ENCODE results near the gene RAB22A.

Gene RAB22A

DNA sequence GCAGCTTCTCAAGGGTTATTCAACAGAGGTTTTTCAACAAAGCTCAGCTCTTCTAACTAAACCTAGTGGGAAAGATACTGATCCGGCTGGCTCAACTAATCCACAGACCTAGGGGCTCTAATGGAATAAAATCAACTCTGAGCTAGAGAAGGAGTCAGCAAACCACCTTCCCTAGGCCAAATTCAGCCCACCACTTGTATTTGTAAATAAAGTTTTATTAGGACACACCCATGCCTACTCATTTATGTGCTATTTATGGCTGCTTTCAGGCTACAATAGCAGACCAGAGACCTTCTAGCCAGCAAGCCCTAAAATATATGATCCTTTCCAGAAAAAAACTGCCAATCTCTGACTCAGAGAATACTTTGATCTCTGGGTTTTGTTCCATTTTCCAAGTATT, 6.0 kb upstream of the RAB22A start:
- no peak for DNase-seq (ENCODE audit: low spot score)

DNA sequence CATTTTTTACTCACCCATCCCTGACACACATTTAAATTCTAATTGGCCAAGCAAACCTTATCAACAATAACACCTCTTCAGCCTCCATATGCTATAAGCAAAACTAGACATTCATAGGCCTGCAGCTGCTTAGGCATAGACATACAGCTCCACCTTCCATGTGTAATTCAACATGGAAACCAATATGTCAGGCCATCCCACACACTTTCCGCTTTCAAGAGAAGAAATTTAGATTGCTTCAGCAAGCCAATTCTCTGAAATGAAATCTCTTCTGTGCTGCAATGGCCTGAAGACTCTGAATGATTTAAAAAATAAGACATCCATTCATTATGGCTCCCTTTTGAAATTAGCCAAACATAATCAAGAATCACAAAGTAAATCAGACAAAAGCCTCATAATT, 4.5 kb upstream of the RAB22A start:
- DNase-seq (ENCODE audit: low spot score), result no peak

DNA sequence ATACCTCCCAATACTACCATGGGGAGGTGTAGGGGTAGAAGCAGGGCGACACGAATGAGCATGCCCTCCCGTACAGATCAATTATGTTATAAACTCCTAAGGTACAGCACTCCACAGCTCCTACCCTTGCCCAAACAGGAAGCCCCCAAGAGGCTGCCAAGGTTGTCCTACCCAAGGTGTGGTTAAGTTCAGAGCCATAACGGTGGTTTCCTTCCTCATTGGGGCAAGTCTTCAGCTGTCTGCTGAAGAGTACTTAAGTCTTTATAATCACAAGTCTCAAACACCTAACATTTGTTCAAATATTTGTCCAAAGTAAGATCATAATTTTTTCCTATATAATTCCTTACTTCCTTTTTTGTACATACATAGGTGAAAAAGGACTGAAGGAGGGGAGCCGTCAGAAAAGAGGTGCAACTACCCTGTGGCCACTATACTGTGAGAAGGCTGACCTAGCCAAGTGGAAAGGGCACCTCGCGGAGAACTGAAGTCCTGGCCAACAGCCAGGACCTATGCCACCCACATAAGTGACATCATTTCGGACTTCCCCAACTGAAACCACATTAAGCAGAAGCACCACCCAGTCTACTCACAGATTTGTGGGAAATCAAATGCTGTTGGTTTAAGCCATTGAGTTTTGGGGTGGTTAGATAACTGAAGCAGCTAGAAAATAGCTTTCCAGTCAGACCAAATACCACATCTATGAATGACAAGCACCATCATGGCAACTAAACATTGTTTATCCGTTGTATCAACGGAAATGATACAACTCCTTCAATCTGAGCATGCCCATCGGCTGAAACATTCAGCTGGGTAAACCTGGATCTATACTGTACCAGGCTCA, 2.9 kb upstream of the RAB22A start:
- DNase-seq (ENCODE audit: low spot score), result no peak

DNA sequence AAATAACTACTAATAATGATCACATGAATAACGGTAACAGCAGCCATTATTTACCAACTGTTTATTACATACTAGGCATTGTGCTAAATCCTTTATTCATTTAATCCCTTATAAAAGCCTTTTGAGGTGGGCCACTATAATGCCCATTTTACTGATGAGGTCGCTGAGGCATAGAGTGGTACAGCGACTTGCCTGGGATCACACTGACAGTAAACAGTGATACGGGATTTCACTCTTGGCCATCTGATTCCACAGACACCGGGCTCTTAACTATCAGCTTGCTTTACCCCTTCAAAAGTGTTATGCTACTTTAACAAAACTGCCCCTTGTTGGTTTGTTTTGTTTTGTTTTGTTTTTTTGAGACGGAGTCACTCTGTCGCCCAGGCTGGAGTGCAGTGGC, 2.2 kb upstream of the RAB22A start:
- no peak for DNase-seq (ENCODE audit: low spot score)

DNA sequence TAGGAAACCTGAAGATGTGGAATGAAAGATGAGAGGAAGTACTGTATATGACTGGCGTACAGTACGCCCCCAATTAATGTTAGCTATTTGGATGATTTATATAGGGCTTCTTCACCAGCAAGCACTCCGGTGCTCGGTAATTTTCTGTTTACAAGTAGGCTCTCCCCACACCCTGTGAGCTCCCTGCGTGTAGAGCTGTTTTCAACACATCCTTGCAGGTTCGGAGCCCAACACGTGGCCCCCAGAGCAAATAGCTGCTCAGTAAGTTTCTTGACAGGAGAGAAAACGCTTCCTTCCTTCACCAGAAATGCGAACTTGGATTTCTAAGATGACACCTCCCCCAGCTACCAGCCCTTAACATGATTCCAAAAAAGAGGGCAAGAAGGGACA, 1.2 kb upstream of the RAB22A start:
- DNase-seq (ENCODE audit: low spot score), result no peak

DNA sequence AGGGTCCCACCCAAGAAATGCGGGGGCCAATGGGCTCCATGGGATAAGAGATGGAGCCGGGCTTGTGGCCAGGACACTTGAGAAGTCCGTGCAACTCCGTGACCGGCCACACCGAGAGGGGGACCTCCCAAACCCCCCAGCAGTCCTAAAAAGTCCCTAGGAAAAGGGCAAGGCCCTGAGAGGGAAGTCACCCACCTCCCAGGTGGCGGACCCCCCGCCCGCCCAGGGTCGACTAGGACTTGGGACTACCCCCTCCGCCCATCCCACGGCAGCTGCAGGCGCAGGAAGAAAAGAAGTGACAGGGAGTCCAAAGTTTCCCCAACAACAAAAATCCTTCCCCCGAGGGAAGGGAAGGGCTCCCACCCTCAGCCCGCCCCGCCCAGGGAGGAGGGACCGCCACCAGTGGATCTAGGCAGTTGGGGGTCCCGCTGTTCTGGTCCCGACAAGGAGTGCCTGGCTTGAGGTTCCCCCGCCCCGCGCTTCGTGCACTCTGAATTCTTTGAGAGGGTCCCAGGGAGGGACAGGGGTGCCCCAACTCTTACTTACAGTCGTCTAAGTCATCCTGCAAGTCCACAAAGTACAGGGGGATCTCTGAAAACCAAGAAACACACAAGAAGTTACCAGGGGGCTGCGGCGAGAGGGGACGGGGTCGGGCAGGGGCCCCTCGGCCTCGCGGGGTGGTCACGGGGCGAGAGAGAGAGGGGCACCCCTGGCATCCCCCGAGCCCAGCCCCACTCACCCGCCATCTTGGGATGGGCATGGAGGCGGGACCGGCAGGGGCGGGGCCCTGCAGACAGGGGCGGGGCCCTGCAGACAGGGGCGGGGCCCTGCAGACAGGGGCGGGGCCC, 611 bp upstream of the RAB22A start:
- peak; percentile 85 for DNase-seq (ENCODE audit: low spot score)

DNA sequence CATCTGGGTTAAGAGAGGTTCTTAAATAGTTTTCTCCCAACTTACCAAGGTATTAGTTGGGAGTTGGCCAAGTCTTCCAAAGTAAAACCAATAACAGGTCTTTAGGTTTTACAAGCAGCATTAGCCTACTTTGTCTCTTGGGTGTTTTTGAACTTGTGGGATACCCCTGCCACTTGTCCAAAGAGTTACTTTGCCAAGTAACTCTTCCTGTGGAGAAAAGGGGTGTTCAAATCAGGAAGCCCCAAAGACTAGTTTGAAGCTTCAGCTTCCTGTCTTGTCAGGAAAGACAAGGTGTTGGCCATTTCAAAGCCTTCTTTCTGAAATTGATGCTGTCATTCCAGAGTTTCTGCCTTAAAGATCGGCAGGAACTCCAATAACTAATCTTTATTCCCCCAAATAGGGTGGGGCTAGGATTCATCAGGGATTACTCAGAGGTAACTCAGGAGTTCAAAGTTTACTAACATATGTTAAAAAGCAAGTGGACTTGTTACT, 822 bp downstream of the RAB22A start:
- DNase-seq (ENCODE audit: low spot score), result no peak

DNA sequence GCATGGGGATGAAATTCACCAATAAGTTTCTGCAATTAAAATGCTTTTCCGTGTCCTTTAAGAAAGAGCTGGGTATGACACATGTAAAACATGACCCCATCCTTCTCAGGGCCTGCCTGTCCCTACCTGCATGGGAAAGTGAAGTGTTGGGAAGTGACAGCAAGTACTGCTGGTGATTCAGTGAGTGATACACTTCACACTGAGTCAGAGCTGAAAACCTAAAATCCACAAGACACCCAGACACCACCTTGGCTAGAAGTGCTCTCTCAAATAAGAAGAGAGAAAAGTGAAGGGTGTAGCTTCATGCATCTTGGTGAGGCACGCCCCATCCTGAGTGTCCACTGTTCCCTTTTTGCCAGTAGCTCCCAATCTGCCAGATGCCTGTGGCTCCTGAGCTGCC, 3.3 kb downstream of the RAB22A start:
- no peak for DNase-seq (ENCODE audit: low spot score)

DNA sequence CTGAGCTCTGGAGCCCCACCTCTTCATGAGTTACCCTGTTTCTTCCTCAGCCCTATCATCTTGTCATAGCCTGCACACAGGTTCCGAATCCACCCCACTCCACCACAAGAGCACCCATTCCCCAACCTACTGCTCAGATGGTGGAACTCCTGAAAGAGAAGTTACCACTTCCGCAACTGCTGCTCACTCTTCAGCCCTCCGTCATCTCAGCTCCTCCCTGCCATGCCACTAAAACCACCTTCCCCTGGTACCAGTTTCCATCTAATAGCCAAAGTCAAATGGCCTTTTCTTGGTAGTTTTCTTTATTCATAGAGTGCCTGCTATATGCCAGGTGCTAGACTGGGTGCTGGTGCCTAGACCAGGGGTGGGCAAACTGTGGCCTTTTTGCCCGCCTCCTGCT, 3.9 kb downstream of the RAB22A start:
- DNase-seq (ENCODE audit: low spot score), result no peak

DNA sequence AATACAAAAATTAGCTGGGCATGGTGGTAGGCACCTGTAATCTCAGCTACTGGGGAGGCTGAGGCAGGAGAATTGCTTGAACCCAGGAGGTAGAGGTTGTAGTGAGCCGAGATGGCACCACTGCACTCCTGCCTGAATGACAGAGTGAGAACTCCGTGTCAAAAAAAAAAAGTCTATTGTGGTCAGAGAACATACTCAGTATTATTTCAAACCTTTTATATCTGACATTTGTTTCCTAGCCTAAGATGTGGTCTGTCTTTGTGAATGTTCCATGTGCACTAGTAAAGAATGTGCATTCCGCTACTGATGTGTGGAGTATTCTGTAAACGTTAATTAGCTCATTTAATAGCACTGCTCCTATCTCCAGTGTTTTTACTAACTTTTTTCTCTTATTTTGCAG, 11.7 kb downstream of the RAB22A start:
- DNase-seq (ENCODE audit: low spot score), result no peak

DNA sequence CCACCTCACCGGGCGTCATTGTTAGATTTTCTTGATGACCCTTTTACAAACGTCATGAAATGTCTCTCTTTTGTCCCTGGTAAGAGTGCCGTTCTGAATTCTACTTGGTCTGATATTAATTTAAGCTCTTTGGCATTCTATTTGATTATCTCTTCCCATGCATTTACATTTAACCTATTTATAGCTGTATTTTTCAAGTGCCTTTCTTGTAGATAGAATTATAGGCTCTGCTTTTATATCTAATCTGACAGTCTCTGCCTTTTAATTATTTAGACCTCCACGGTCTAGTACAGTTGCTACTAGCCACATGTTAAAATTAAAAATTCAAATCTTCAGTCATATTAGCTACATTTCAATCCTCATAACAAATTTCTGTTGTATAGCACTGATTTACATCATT, 12.6 kb downstream of the RAB22A start:
- no peak for DNase-seq (ENCODE audit: low spot score)

DNA sequence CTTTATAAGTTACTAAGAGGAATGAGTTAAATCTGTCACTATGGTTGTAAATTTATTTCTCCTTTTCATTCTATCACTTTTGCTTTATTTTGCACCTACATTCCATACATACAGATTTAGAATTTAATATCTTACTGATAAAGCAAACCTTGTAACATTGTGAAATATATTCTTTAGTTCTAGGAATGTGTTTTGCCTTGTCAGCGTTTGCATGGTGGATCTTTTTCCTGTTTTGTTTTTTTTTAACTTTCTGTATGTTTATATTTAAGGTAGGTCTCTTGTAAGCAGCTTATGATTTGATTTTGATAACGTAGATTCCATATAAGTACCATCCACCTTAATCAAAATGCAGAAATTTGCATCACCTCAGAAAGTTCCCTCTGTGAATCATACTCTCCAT, 16.4 kb downstream of the RAB22A start:
- no peak for DNase-seq (ENCODE audit: low spot score)

DNA sequence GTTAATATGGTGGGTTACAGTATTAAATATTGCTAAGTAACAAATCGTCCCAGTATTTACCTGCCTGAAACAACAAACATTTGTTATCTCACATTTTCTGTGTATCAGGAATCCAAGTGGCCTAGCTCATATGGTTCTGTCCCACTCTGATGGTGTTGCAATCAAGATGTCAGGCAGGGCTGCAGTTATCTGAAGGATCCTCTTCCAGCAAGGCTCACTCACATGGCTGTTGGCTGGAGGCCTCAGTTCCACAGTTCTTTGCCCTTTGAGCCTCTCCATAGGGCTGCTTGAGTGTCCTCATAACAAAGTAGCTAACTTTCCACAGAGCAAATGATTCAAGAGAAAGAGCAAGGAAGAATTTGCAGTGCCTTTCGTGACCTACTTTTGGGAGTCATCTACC, 17.7 kb downstream of the RAB22A start:
- DNase-seq (ENCODE audit: low spot score), result no peak

DNA sequence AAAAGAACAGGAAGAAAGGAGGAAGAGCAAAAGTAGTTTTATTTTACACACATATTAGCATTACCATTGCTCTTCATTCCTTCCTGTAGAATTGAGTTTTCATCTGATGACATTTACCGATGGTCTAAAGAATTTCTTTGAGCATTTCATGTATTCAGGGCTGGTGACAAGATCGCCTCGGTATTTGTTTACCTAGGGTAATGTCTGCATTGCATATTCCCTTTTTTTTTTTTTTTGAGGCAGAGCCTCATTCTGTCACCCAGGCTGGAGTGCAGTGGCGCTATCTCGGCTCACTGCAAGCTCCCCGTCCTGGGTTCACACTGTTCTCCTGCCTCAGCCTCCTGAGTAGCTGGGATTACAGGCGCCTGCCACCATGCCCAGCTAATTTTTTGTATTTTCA, 19.3 kb downstream of the RAB22A start:
- DNase-seq (ENCODE audit: low spot score), result no peak

DNA sequence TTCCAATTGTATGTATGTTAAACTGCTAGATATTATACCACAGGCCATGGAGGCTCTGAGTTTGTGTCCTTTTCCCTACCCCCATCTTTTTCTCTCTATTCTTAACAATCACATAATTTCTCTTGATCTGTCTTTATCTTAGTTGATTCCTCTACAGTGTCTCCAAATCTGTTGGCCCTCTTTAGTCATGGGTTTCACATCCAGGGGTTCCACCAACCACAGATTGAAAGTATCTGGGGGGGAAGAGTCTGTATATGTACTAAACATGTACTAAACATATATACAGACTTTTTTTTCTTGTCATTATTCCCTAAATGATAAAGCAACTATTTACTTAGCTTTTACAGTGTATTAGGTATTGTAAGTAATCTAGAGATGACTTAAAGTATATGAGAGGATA, 20.2 kb downstream of the RAB22A start:
- no peak for DNase-seq (ENCODE audit: low spot score)

DNA sequence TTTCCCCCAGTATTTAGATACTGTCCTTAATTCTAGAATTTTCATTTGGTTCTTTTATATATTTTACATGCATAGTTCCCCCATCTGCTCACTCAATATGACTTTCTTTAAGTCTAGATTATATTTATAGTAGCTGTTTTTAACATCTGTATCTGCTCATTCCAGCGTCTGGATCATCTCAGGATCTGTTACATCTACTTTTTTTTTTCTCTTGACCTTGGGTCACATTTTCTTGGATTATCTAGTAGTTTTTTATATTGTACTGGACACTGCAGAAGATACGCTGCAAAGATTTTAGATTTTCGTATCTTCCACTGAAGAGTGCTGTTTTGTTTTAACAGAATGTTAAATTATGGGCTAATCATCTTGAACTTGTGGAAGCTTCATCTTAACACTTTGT, 20.7 kb downstream of the RAB22A start:
- no peak for DNase-seq (ENCODE audit: low spot score)

DNA sequence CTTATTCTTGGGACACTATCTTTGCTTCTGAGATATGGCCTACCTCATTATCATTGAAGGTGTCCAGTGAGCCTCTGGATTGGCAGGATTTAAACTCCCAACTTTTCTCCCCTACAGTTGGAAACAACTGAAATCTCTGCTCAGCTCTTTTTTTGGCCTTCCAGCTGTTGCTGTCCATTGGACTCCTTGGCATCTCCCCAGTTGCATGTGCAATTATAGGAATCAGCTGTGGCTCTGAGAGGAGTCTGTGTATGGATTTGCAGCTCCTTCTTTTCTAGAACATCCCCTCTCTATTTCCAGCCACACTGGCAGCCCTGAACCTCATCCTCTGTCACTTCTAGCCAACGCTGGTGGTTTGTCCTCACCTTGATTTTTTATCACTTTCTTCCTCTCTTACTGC, 21.2 kb downstream of the RAB22A start:
- no peak for DNase-seq (ENCODE audit: low spot score)

DNA sequence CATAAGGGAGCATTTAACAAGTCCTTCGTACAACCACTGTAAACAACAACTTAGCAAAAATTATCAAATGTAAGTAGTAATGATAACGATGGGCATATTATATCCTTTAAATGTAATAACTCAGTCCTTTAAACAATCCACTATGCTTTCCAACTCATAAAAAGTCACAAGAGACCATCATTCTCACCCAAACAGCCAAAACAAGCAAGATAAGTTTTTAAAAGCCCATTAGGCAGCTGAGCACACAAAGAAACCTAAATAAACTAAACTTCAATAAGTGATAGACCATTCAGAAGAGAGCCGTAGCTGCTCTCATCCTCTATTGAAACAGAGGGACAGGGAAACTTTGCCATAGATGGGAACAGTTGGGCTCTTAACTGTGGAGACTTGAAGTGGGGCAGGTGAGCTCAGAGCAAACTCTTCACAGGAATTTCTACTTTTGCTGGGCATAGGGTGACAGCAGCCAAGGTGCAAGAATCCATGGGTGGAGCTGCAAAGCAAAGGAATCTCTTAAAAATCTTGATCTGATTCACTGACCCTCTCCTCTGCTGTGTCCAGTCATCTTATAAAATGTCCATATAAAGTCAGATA, 22.5 kb downstream of the RAB22A start:
- no peak for DNase-seq (ENCODE audit: low spot score)

DNA sequence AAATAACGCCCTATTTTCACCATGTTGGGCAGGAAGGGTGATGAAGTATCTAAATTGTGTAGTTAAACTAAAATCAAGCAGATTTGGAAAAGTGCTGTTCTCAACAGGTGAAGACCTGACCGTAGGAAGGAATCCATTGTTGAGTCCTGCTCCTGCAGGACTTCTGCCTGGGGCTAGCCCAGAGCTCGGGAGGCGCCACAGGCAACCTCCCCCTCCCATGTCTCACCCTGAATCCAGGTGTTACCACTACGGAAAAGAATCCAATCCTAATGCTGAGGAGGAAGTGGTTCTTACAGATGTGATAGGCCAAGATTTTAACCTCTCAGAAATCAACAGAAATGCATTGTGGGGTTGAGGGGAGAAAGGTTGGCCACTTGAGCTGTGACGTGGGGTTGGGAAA, 30.2 kb downstream of the RAB22A start:
- DNase-seq (ENCODE audit: low spot score), result no peak

DNA sequence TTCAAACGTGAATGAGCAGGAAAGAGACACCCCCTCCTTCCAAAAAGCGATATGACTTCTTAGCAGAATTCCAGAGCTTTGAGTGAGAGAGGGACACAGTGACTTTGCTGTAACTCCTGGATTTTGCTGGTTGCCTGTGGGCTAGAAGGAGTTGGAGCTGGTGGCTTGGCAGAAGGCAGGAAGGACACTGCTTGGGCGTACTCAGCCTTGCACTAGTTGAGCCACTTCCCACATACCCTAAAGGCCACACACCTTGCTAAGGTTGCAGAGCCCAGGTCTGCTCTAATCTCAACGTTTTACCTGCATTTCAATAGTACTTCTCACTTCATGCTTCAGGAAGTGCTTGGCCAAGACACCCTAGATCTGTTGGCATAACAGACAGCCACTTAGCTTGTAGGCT, 30.6 kb downstream of the RAB22A start:
- no peak for DNase-seq (ENCODE audit: low spot score)

DNA sequence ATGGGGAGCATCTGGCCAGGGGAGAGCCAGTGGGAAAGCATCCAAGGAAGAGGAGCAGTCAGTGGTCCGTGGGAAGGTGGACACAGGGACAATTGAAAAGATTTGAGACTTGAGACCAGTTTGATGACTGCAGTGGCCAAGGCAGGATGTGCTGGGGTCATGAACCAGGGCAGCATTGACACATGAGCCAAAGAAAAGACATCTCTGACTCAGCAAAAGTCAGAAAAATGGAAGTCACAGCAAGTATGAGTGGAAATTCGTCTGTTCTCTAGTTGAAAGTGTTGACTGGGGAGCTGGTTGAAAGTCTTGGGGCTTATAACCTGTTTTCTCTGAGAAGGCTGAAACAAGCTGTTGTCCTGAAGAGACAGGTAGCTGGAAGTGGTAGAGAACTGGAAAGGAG, 31.3 kb downstream of the RAB22A start:
- no peak for DNase-seq (ENCODE audit: low spot score)

DNA sequence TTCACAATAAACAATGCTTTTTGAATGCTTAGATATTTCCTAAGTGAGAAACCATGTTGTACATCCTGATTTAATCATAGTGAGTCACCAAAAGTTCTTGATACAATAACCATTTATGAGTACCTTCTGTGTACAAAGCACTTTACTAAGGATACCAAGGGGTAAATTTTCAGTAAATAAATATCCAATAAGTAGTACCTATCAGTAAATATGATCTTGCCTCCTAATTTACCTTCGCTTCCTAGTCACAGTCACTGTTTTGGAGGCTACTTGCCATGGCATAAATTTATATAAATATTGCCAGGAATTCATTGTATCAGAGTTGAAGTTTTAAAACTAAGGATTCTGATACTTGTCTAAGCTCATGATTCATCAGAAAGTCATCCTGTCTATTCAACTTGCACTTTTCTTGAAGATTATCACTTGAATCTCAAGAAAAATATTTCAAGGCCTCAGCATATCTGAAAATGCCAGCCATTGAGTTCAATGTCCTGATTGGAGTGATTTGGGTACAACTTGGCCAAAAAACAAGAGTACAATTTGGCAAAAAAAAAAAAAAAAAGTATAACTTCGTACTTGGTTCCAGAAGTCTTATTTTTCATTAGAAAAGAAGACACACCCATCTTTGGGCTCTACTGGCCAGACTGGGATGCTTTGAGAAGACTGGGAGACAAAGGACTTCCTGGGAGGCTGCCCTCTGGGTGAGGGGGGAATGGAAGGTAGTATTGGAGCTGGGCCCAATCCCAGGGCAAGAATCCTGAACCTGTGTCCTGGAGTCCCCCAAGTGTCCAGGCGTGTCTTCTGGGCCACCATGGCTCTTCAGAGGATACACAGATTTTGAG, 32.8 kb downstream of the RAB22A start:
- no peak for DNase-seq (ENCODE audit: low spot score)

All from D341Med (cell line).